GM19328 (cell line): ENCODE results near the gene ETF1.

Experiments used
- ATAC-seq: cut with Tn5 transposase; IDR thresholded peaks from one replicate; pipeline ENCODE4 v1.9.1; 2021; ENCODE audit warnings: mild to moderate bottlenecking, moderate library complexity; ENCODE audit not compliant: unreplicated experiment

Gene ETF1

GRCh38 chr5:138542956-138543729 is at the start of gene ETF1:
ETF1 (minus strand) TSS chr5:138543236; CDS start chr5:138542918, 318 bp downstream.
- ATAC-seq, result peak; percentile 90

GRCh38 chr5:138588013-138588788 is 45.2 kb upstream of the ETF1 start:
- ATAC-seq, result no peak

GRCh38 chr5:138585157-138585556 is 42.1 kb upstream of the ETF1 start:
- ATAC-seq, result no peak

GRCh38 chr5:138583984-138584637 is 41.1 kb upstream of the ETF1 start:
- ATAC-seq, result no peak

GRCh38 chr5:138582959-138583358 is 39.9 kb upstream of the ETF1 start:
- ATAC-seq, result no peak

- no peak for ATAC-seq
Observed at GRCh38 chr5:138580777-138581176, 37.7 kb upstream of the ETF1 start.

GRCh38 chr5:138580001-138580400 is 37.0 kb upstream of the ETF1 start:
- no peak for ATAC-seq

- no peak for ATAC-seq
Observed at GRCh38 chr5:138579517-138579863, 36.5 kb upstream of the ETF1 start.

- ATAC-seq, result no peak
Observed at GRCh38 chr5:138577452-138577851, 34.4 kb upstream of the ETF1 start.

GRCh38 chr5:138575194-138576015 is 32.4 kb upstream of the ETF1 start, which contains the start of gene HSPA9:
HSPA9 (minus strand) TSS chr5:138575401; CDS start chr5:138575318, 83 bp downstream.
- ATAC-seq, result peak; percentile 81

- no peak for ATAC-seq
Observed at GRCh38 chr5:138574744-138575193, 31.7 kb upstream of the ETF1 start.

GRCh38 chr5:138573949-138574670 is 31.1 kb upstream of the ETF1 start:
- ATAC-seq, result no peak

GRCh38 chr5:138573223-138573622 is 30.2 kb upstream of the ETF1 start:
- ATAC-seq, result no peak

GRCh38 chr5:138570871-138571270 is 27.8 kb upstream of the ETF1 start:
- ATAC-seq, result no peak

GRCh38 chr5:138569782-138570181 is 26.7 kb upstream of the ETF1 start:
- ATAC-seq, result no peak

- no peak for ATAC-seq
Observed at GRCh38 chr5:138568061-138568824, 25.2 kb upstream of the ETF1 start.

- no peak for ATAC-seq
Observed at GRCh38 chr5:138566792-138567191, 23.8 kb upstream of the ETF1 start.

- no peak for ATAC-seq
Observed at GRCh38 chr5:138565100-138565821, 22.2 kb upstream of the ETF1 start.

- ATAC-seq, result no peak
Observed at GRCh38 chr5:138564242-138564641, 21.2 kb upstream of the ETF1 start.
